HG03378 (cell line): ENCODE results near the gene TMEM165.

Source experiments
- ATAC-seq: cut with Tn5 transposase; IDR thresholded peaks from one replicate; pipeline ENCODE4 v1.9.1; 2021; ENCODE audit warnings: mild to moderate bottlenecking, moderate library complexity; ENCODE audit not compliant: unreplicated experiment

Gene TMEM165

DNA sequence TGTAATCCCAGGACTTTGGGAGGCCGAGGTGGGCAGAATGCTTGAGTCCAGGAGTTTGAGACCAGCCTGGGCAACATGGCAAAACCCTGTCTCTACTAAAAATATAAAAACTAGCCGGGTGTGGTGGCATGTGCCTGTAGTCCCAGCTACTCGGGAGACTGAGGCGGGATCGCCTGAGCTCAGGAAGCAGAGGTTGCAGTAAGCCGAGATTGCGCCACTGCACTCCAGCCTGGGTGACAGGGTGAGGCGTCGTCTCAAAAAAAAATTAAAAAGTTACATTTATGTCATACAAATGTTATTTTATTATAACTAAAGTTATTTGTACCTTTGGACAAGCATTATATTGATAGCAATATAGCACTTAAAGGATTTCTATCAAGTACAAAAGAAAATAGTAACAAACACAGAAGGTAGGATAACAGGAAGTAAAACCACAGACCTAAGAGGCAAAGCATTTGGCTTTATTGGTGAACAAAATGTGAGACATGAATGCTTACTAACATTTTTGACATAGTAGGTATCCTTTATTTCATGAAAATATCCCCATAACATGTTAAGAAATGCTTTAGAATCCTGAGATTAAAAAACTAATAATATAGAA is 51.5 kb downstream of the TMEM165 start:
- ATAC-seq, result no peak

DNA sequence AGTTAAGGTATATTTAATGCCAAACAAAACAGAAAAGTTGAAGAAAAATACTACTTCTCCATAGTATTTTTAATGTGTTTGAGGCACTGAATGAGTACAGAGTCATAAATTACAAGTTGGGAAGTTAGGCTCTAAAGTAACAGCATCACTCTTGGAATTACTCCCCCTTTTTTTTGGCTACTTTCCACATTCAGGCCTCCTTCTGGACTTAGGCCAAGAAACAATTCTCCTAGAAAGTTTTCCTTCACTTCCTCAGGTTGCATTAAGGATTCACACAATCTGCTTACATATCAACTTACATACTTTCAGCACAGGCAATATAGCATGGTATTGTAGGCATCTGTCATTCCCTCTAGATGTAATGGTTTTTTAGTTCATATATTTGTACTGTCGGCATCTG is 52.1 kb downstream of the TMEM165 start:
- ATAC-seq, result no peak

DNA sequence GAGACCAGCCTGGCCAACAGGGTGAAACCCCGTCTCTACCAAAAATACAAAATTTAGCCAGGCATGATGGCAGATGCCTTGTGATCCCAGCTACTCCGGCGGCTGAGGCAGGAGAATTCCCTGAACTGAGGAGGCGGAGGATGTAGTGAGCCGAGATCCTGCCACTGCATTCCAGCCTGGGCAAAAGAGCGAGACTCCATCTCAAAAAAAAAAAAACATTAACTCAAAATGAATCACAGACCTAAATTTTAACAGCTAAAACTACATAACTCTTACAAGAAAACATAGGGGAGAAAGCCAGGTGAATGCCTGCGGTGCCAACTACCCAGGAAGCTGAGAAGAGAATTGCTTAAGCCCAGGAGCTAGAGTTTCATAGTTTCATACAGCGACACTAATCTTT is 54.8 kb downstream of the TMEM165 start:
- no peak for ATAC-seq

DNA sequence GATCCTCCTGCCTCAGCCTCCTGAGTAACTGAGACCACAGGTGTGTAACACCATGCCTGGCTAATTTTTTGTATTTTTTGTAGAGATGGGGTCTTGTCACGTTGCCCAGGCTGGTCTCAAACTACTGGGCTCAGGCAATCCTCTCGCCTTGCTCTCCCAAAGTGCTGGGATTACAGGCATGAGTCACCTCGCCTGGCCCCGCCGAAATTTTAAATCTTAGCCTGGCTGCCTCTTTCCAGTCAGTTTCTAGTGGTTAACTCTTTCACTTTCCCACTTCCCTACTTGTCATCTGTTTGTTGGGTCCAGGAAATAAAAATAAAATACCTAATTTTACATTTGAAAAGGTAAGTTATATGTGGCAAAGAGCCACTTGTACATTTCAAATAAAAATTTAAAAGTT is 62.4 kb downstream of the TMEM165 start:
- ATAC-seq, result no peak

DNA sequence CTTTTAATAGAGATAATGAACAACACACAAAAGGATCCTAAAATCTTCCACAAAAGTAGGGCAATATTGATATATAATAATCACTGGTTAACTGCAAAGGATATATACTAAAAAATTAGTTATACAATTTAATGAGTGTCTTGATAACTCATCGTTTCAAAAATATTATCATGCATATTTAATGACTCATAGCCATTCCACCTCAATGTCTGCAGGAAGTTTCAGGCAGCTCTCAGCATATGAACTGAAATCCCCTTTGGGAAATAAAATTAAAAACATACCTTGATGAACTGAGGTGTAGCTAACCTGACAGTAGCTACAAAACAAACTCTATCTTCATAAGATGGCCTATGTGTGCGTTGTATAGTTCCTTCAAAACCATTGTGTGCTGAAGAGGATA is 62.9 kb downstream of the TMEM165 start:
- no peak for ATAC-seq

DNA sequence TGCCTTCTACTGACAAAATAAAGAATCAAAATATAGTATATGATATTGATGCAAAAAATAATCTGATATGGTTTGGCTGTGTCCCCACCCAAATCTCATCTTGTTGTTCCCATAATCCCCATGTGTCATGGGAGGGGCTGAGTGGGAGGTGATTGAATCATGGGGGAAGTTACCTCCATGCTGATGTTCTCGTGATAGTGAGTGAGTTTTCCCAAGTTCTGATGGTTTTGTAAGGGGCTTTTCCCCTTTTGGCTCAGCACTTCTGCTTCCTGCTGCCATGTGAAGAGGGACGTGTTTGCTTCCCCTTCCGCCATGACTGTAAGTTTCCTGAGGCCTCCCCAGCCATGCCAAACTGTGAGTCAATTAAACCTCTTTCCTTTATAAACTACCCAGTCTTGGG is 70.2 kb downstream of the TMEM165 start:
- ATAC-seq, result no peak

DNA sequence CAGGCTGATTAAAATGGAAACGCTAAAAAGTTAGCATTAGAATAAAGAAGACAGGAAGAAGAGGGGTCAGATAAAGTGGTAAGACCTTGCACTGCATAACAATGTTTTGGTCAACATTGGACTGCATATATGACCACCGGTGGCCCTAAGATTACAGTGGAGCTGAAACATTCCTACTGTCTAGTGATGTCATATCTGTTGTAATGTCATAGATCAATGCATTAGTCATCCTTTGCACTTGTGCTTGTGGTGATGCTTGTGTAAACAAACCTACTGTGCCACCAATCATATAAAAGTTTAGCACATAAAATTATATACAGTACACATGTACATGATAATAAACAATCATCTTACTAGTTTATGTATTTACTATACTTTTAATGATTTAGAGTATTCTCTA is 73.0 kb downstream of the TMEM165 start:
- no peak for ATAC-seq

DNA sequence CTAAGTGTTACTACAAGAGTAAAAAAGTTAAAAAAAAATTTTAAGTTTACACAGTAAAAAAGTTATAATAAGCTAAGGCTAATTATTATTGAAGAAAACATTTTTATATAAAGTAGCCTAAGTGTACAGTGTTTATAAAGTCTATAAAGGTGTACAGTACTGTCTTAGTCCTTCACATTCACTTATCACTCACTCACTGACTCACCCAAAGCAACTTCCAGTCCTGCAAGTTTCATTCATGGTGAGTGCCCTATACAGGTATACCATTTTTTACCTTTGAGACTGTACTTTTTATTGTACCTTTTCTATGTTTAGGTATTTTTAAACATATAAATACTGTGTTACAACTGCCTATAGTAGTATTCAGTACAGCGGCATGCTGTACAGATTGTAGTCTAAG is 74.2 kb downstream of the TMEM165 start:
- ATAC-seq, result no peak
